Prostate gland (tissue), 2 donors: ENCODE results near the gene LAMTOR5. TPM values are rescaled to one million over a fixed set of nuclear protein-coding genes. Genes with fewer than 3 reads are reported as not detected.

Source experiments
- DNase-seq: peaks from one replicate; pipeline ENCODE4 v3.0.0-alpha.2; 2019; ENCODE audit warnings: low spot score
- H3K27ac ChIP-seq, 2 donors: fragments of 200-600 bp; sonication (generic); 2 replicates each; pipeline ENCODE4 v1.5.1; 2017 to 2019
- H3K27me3 ChIP-seq: fragments of 200-600 bp; sonication (generic); replicated peaks from 2 replicates; pipeline ENCODE4 v1.5.1; 2019; ENCODE audit not compliant: insufficient read depth
- H3K36me3 ChIP-seq, 2 donors: fragments of 200-600 bp; sonication (generic); 1 replicate in 1 of 2; 2 replicates in 1 of 2; pipeline versions ENCODE4 v1.5.1 to v1.8.1; 2017 to 2019
- H3K4me1 ChIP-seq: fragments of 200-600 bp; sonication (generic); replicated peaks from 2 replicates; pipeline ENCODE4 v1.5.1; 2019
- H3K4me3 ChIP-seq, 2 donors: fragments of 200-600 bp; sonication (generic); 2 replicates each; pipeline ENCODE4 v1.5.1; 2017 to 2019
- H3K9me3 ChIP-seq: fragments of 200-600 bp; sonication (generic); 2 replicates; pipeline ENCODE4 v1.5.1; 2017
- CTCF ChIP-seq, 4 experiments: fragments of 200-600 bp in 2 of 4; fragments of 450-650 bp in 2 of 4; sonication (generic) in 2 of 4; IDR thresholded peaks; 1 replicate in 3 of 4; 2 replicates in 1 of 4; pipeline ENCODE4 v1.5.1; 2016 to 2019; ENCODE audit warnings: antibody characterized with exemption in 4 of 4, mild to moderate bottlenecking in 2 of 4, moderate library complexity in 2 of 4
- POLR2A ChIP-seq: fragments of 450-650 bp; IDR thresholded peaks from one replicate; pipeline ENCODE4 v1.6.1; 2016; ENCODE audit warnings: antibody characterized with exemption, mild to moderate bottlenecking
- POLR2AphosphoS5 ChIP-seq: sonication (generic); formaldehyde crosslinking; IDR thresholded peaks from one replicate; pipeline ENCODE4 v1.6.1; 2017; ENCODE audit warnings: antibody characterized with exemption
- WGBS: methylation state at CpG from one replicate; pipeline ENCODE4 v1.1.5; 2018; 5-methylcytosine and 5-hydroxymethylcytosine counted together
- intact Hi-C: fragments of 100-400 bp; cut with DNase I; formaldehyde crosslinking; loops from one replicate; pipeline ENCODE4 v1.14.2; 2022
- total RNA-seq, 2 donors: library from RNA; depleted of rRNA; stranded (reverse); fragments of >200 nt; gene quantifications; one replicate each; pipeline ENCODE4 v1.1.0, GENCODE V29; 2016

The LAMTOR5 gene
- 100 to 1,000 TPM in 1 of 2 donors, 10 to 100 TPM in 1; 86.6 to 132 TPM for total RNA-seq

GRCh38 chr1:110407260-110408210 is at the start of gene LAMTOR5:
TSS of gene LAMTOR5 (minus strand) at chr1:110407694. CDS start at chr1:110407620, 74 bp downstream.
- intact Hi-C loops, result loop anchor here (2.0 to 5.0 kb wide), 2 partner anchors 70 to 197 kb away; partner anchors contain the start of genes KCNC4 and RBM15
- Histone ChIP-seq H3K36me3 (peaks cover 6 to 11% of the 10 kb centered on the region in 2 donors), H3K4me3 (peak within 1 kb of the TSS; percentile 81 to 93), H3K27me3 (no peaks in the 10 kb centered on the region), H3K27ac (peak within 1 kb of the TSS; percentile 90 to 92), H3K4me1 (peaks cover 7% of the 10 kb centered on the region), H3K9me3 (no peaks in the 10 kb centered on the region)
- under 1% methylated on average over 56 of the region's 76 CpGs for WGBS
- peak; percentile 91 for DNase-seq
- TF ChIP-seq POLR2A (peak; percentile 82), CTCF (IDR thresholded peaks at IDR 0.05) (peak in 2 of 4 experiments; percentile 20 to 39), POLR2AphosphoS5 (peak; percentile 99)

- intact Hi-C loops, result no loop called here
- H3K9me3 ChIP-seq, result no peaks in the 10 kb centered on the region
- no peaks in the 10 kb centered on the region for H3K27me3 ChIP-seq
- H3K36me3 ChIP-seq, result no peaks in the 10 kb centered on the region
- no peak for DNase-seq
- no peak for TF ChIP-seq POLR2A
- TF ChIP-seq POLR2AphosphoS5, result no peak
- no peak for TF ChIP-seq CTCF (IDR thresholded peaks at IDR 0.05)
- no peak overlapping the region for H3K4me3 ChIP-seq
- no peak overlapping the region for H3K27ac ChIP-seq
- 87% methylated on average over 5 of the region's 5 CpGs for WGBS
- no peaks in the 10 kb centered on the region for H3K4me1 ChIP-seq
Measured at GRCh38 chr1:110457206-110457605, 49.7 kb upstream of the LAMTOR5 start.

GRCh38 chr1:110455151-110455550 is 47.7 kb upstream of the LAMTOR5 start:
- intact Hi-C loops, result no loop called here
- H3K36me3 ChIP-seq, result no peaks in the 10 kb centered on the region
- H3K27me3 ChIP-seq, result no peaks in the 10 kb centered on the region
- H3K4me1 ChIP-seq, result no peaks in the 10 kb centered on the region
- no peak overlapping the region for H3K27ac ChIP-seq
- no peak overlapping the region for H3K4me3 ChIP-seq
- no peak for DNase-seq
- 76% methylated on average over 8 of the region's 8 CpGs for WGBS
- H3K9me3 ChIP-seq, result no peaks in the 10 kb centered on the region
- TF ChIP-seq CTCF (IDR thresholded peaks at IDR 0.05) (no peak), POLR2A (no peak), POLR2AphosphoS5 (no peak)

GRCh38 chr1:110454328-110454727 is 46.8 kb upstream of the LAMTOR5 start:
- TF ChIP-seq CTCF (IDR thresholded peaks at IDR 0.05) (no peak), POLR2AphosphoS5 (no peak), POLR2A (no peak)
- H3K4me1 ChIP-seq, result no peaks in the 10 kb centered on the region
- 86% methylated on average over 1 of the region's 1 CpG for WGBS
- no peaks in the 10 kb centered on the region for H3K36me3 ChIP-seq
- DNase-seq, result no peak
- no peak overlapping the region for H3K4me3 ChIP-seq
- intact Hi-C loops, result no loop called here
- no peak overlapping the region for H3K27ac ChIP-seq
- H3K27me3 ChIP-seq, result no peaks in the 10 kb centered on the region
- H3K9me3 ChIP-seq, result no peaks in the 10 kb centered on the region
